ENCODE measurements around the gene CDH18. TPM values are rescaled to one million over a fixed set of nuclear protein-coding genes. Genes with fewer than 3 reads are reported as not detected.
A peak's percentile ranks its signal among the peaks of the same experiment; 100 is the strongest.
"Not testable (repeated sequence)": the region's sequence is repeated elsewhere in the genome, so short reads cannot be mapped to it uniquely, and the experiment has no call there.

Gene CDH18
- polyA plus RNA-seq, 12 donors = 7.3 to 13.4 (median 8.6) TPM; not detected in 2

- no peak for DNase-seq
Measured at GRCh38 chr5:19865336-19866089, 122.5 kb downstream of the CDH18 start.

GRCh38 chr5:19862711-19863110, 125.3 kb downstream of the CDH18 start:
- DNase-seq = no peak

- no peak for DNase-seq
Measured at GRCh38 chr5:19859020-19859419, 129.0 kb downstream of the CDH18 start.

GRCh38 chr5:19855931-19856330, 132.1 kb downstream of the CDH18 start:
- DNase-seq = no peak

GRCh38 chr5:19855453-19855852, 132.5 kb downstream of the CDH18 start:
- DNase-seq = no peak

- no peak for DNase-seq
Measured at GRCh38 chr5:19855031-19855430, 133.0 kb downstream of the CDH18 start.

- no peak for DNase-seq
Measured at GRCh38 chr5:19853616-19854240, 134.3 kb downstream of the CDH18 start.

GRCh38 chr5:19837536-19838174, 150.3 kb downstream of the CDH18 start:
- DNase-seq = no peak

- no peak for DNase-seq
Measured at GRCh38 chr5:19835442-19835841, 152.6 kb downstream of the CDH18 start.

GRCh38 chr5:19812720-19813119, 175.3 kb downstream of the CDH18 start:
- not testable (repeated sequence) for DNase-seq

GRCh38 chr5:19806756-19807155, 181.2 kb downstream of the CDH18 start:
- DNase-seq = no peak

GRCh38 chr5:19802686-19803085, 185.3 kb downstream of the CDH18 start:
- DNase-seq = no peak

- no peak for DNase-seq
Measured at GRCh38 chr5:19795218-19795617, 192.8 kb downstream of the CDH18 start.

- no peak for DNase-seq
Measured at GRCh38 chr5:19790829-19791466, 197.1 kb downstream of the CDH18 start.

- DNase-seq = peak; percentile 18
Measured at GRCh38 chr5:19782566-19782965, 205.4 kb downstream of the CDH18 start.

GRCh38 chr5:19777363-19777762, 210.6 kb downstream of the CDH18 start:
- DNase-seq = no peak

GRCh38 chr5:19776886-19777285, 211.1 kb downstream of the CDH18 start:
- DNase-seq = not testable (repeated sequence)

- no peak for DNase-seq
Measured at GRCh38 chr5:19771174-19771835, 216.7 kb downstream of the CDH18 start.

- no peak for DNase-seq
Measured at GRCh38 chr5:19770396-19770795, 217.6 kb downstream of the CDH18 start.

- no peak for DNase-seq
Measured at GRCh38 chr5:19767987-19768386, 220.0 kb downstream of the CDH18 start.

- DNase-seq = no peak
Measured at GRCh38 chr5:19753579-19753978, 234.4 kb downstream of the CDH18 start.

- peak; percentile 23 for DNase-seq
Measured at GRCh38 chr5:19751326-19751725, 236.7 kb downstream of the CDH18 start.
